Naive thymus-derived CD4-positive, alpha-beta T cell (primary cell): ENCODE measurements around the gene ZNRF3. TPM values are rescaled to one million over a fixed set of nuclear protein-coding genes. Genes with fewer than 3 reads are reported as not detected.

ENCODE experiments used
- ATAC-seq: fragments of 150-1000 bp; cut with Tn5 transposase; 2 replicates; pipeline ENCODE4 v1.10.0; 2021; ENCODE audit warnings: mild to moderate bottlenecking, moderate library complexity
- CTCF ChIA-PET: fragments of 350-600 bp; sonication (Branson Sonifier 250); formaldehyde crosslinking; loops from one replicate; lab custom pipeline; 2021; ENCODE audit warnings: antibody characterized with exemption; lab: Charles Lee
- POLR2A ChIA-PET: fragments of 350-600 bp; sonication (Branson Sonifier 250); formaldehyde crosslinking; loops from one replicate; lab custom pipeline; 2021; ENCODE audit warnings: antibody characterized with exemption, inconsistent platforms; lab: Charles Lee
- DNase-seq, 9 donors: peaks; one replicate each; pipeline versions ENCODE4 v3.0.0 to v3.0.0-alpha.2; 2020 to 2022; ENCODE audit warnings: mixed read lengths in 1 of 9
- H3K27ac ChIP-seq: one replicate; pipeline ENCODE4 v1.7.0; 2013; ENCODE audit warnings: mild to moderate bottlenecking, low read depth, low read length, moderate library complexity
- H3K27me3 ChIP-seq, 2 donors: one replicate each; pipeline ENCODE4 v1.7.0; 2013; ENCODE audit warnings: low read length in 2 of 2, mild to moderate bottlenecking in 2 of 2, moderate library complexity in 2 of 2; ENCODE audit not compliant: control insufficient read depth in 2 of 2, insufficient read depth in 2 of 2
- H3K36me3 ChIP-seq, 3 experiments: 1 replicate in 2 of 3; 2 replicates in 1 of 3; pipeline ENCODE4 v1.7.0; 2013; ENCODE audit warnings: low read length in 3 of 3, mild to moderate bottlenecking in 3 of 3, moderate library complexity in 1 of 3; ENCODE audit not compliant: insufficient read depth in 3 of 3, control insufficient read depth in 2 of 3
- H3K4me1 ChIP-seq, 2 donors: one replicate each; pipeline ENCODE4 v1.7.0; 2013; ENCODE audit warnings: low read length in 2 of 2, mild to moderate bottlenecking in 2 of 2, moderate library complexity in 1 of 2; ENCODE audit not compliant: control insufficient read depth in 2 of 2, insufficient read depth in 2 of 2
- H3K4me3 ChIP-seq: 2 replicates; pipeline ENCODE4 v1.7.0; 2013; ENCODE audit warnings: mild to moderate bottlenecking, low read length
- H3K9me3 ChIP-seq, 3 experiments: 1 replicate in 2 of 3; 2 replicates in 1 of 3; pipeline ENCODE4 v1.7.0; 2013; ENCODE audit warnings: low read length in 3 of 3; ENCODE audit not compliant: control insufficient read depth in 2 of 3
- H3K27ac Mint-ChIP-seq, 9 donors: one replicate each; pipeline ENCODE4 v1.8.0; 2020 to 2022; ENCODE audit warnings: mixed read lengths in 9 of 9, mild to moderate bottlenecking in 8 of 9, moderate library complexity in 5 of 9, inconsistent platforms in 2 of 9
- H3K27me3 Mint-ChIP-seq, 5 donors: one replicate each; pipeline ENCODE4 v1.8.0; 2021 to 2022; ENCODE audit warnings: mixed read lengths in 5 of 5, mild to moderate bottlenecking in 1 of 5
- H3K36me3 Mint-ChIP-seq, 5 donors: one replicate each; pipeline ENCODE4 v1.8.0; 2020 to 2022; ENCODE audit warnings: mixed read lengths in 5 of 5, mild to moderate bottlenecking in 3 of 5, inconsistent platforms in 1 of 5
- H3K4me1 Mint-ChIP-seq, 7 donors: one replicate each; pipeline ENCODE4 v1.8.0; 2020 to 2022; ENCODE audit warnings: mixed read lengths in 7 of 7, mild to moderate bottlenecking in 3 of 7, inconsistent platforms in 1 of 7
- H3K4me3 Mint-ChIP-seq, 10 donors: one replicate each; pipeline ENCODE4 v1.8.0; 2020 to 2022; ENCODE audit warnings: mild to moderate bottlenecking in 10 of 10, mixed read lengths in 10 of 10, moderate library complexity in 6 of 10, inconsistent platforms in 2 of 10
- H3K9me3 Mint-ChIP-seq, 11 donors: one replicate each; pipeline ENCODE4 v1.8.0; 2020 to 2022; ENCODE audit warnings: mixed read lengths in 11 of 11, mild to moderate bottlenecking in 4 of 11, inconsistent platforms in 1 of 11, moderate library complexity in 1 of 11
- intact Hi-C, 2 donors: fragments of 100-400 bp; cut with micrococcal nuclease; formaldehyde crosslinking; loops; one replicate each; pipeline ENCODE4 v1.15.1; 2023
- polyA plus RNA-seq, 2 donors: library from polyadenylated mRNA; unstranded; fragments of 300-500 nt; fragmentation: Illumina TruSeq; gene quantifications; one replicate each; pipeline ENCODE4 v1.2.3, GENCODE V29; 2021
- total RNA-seq, 6 experiments: library from RNA in 5 of 6; stranded (reverse) in 5 of 6; gene quantifications; 1 replicate in 5 of 6; 2 replicates in 1 of 6; pipeline ENCODE4 v1.2.3 and lab custom pipeline; 2021 to 2026

The ZNRF3 gene
- total and polyA plus RNA-seq, 7 experiments from 2014 or later, result 0.22 to 0.98 (median 0.63) TPM

DNA sequence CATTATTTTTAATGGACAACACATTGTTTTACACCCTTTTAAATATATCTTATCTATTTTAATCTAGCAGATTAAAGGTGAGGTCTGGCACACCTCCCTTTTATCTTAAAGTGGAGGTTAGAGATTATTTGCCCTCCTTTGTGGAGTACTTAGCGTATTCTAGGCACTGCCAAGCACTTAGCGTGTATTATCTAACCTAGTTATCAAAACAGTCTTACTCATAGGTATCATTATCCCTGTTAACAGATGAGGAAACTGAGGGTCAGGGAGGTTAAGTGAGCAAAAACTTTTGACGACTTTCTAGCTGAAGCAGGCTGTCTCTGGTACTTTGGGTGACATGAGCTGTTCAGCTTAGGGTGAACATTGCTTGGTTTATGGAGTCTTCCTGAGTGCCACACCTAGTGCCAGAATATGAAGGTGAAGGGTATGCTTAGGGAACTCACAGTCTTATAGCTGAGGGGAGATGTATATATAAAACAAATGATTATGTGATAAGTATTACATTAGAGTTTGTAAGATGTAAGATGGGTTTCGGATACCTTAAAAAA, 55.0 kb downstream of the ZNRF3 start:
- Mint-ChIP-seq H3K4me1 (no peaks in the 10 kb centered on the region), H3K4me3 (no peak overlapping the region), H3K9me3 (peaks cover 0 to 3% (median 0%) of the 10 kb centered on the region in 11 donors), H3K27ac (no peak overlapping the region), H3K36me3 (no peaks in the 10 kb centered on the region), H3K27me3 (peaks cover 48 to 84% (median 55%) of the 10 kb centered on the region in 5 donors)
- CTCF ChIA-PET, result no interaction called here
- ATAC-seq, result no peak
- H3K27me3 ChIP-seq, result no peaks in the 10 kb centered on the region
- DNase-seq, result no peak
- no peak overlapping the region for H3K4me3 ChIP-seq
- POLR2A ChIA-PET, result no interaction called here
- intact Hi-C loops, result no loop called here
- no peaks in the 10 kb centered on the region for H3K4me1 ChIP-seq
- H3K27ac ChIP-seq, result no peak overlapping the region
- H3K9me3 ChIP-seq, result no peaks in the 10 kb centered on the region
- H3K36me3 ChIP-seq, result no peaks in the 10 kb centered on the region

GRCh38 chr22:28939394-28939793, 56.0 kb downstream of the ZNRF3 start:
- no peaks in the 10 kb centered on the region for H3K4me1 Mint-ChIP-seq
- peaks cover 0 to 5% (median 0%) of the 10 kb centered on the region in 11 donors for H3K9me3 Mint-ChIP-seq
- no peak for DNase-seq
- Histone ChIP-seq H3K4me1 (no peaks in the 10 kb centered on the region), H3K27ac (no peak overlapping the region), H3K4me3 (no peak overlapping the region), H3K9me3 (no peaks in the 10 kb centered on the region), H3K27me3 (no peaks in the 10 kb centered on the region), H3K36me3 (no peaks in the 10 kb centered on the region)
- no peaks in the 10 kb centered on the region for H3K36me3 Mint-ChIP-seq
- ChIA-PET CTCF (no interaction called here), POLR2A (no interaction called here)
- H3K27me3 Mint-ChIP-seq, result peaks cover 48 to 85% (median 55%) of the 10 kb centered on the region in 5 donors
- no peak overlapping the region for H3K27ac Mint-ChIP-seq
- intact Hi-C loops, result no loop called here
- H3K4me3 Mint-ChIP-seq, result no peak overlapping the region
- no peak for ATAC-seq

DNA sequence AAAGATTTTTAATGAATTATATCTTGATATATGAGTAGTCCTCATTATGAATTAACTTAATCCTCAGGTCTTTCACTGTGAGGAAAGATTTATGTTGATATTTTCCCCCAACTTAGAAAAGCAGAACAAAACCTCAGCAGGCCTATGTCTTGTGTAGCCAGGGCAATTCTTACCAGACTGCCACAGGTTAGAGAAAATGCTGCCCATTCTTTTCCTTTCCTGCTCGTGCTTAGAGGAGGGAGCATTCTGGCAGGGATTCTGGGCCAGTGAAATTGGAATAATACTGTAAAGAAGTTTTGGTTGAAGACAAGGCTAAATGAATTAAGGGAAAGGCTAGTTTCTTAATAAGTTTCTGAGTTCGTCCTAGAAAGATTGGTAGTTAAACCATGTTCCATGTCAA, 56.6 kb downstream of the ZNRF3 start:
- no peak overlapping the region for H3K27ac Mint-ChIP-seq
- no peaks in the 10 kb centered on the region for H3K4me1 Mint-ChIP-seq
- intact Hi-C loops, result no loop called here
- Histone ChIP-seq H3K27me3 (no peaks in the 10 kb centered on the region), H3K9me3 (no peaks in the 10 kb centered on the region), H3K4me1 (no peaks in the 10 kb centered on the region), H3K4me3 (no peak overlapping the region), H3K27ac (no peak overlapping the region), H3K36me3 (no peaks in the 10 kb centered on the region)
- CTCF ChIA-PET, result no interaction called here
- H3K36me3 Mint-ChIP-seq, result peaks cover 0 to under 1% (median 0%) of the 10 kb centered on the region in 5 donors
- peaks cover 49 to 84% (median 53%) of the 10 kb centered on the region in 5 donors for H3K27me3 Mint-ChIP-seq
- POLR2A ChIA-PET, result no interaction called here
- no peak overlapping the region for H3K4me3 Mint-ChIP-seq
- ATAC-seq (no peak), DNase-seq (no peak)
- peaks cover 0 to 5% (median 0%) of the 10 kb centered on the region in 11 donors for H3K9me3 Mint-ChIP-seq

DNA sequence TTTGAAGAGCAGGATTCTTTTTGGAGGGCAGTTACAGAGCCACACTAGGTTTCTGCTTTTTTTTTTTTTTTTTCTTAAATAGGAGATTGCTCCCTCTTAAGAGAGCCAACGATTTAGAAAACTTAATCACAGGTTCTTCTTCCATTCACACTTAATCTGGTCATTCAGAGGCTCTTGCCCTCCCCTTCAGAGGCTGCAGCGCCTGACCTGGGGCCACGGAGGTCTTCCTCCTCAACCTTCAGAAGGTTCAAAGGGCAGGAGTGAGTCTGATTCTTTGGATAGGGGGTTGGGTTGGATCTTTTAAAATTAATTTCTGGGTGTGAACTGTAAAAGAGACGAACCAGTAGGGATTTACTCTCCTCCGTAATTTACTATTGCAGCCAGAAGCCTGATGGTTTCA, 57.1 kb downstream of the ZNRF3 start:
- intact Hi-C loops, result no loop called here
- no peaks in the 10 kb centered on the region for H3K4me1 Mint-ChIP-seq

GRCh38 chr22:28942333-28942732, 59.0 kb downstream of the ZNRF3 start:
- Histone ChIP-seq H3K27me3 (no peaks in the 10 kb centered on the region), H3K36me3 (no peaks in the 10 kb centered on the region), H3K27ac (no peak overlapping the region), H3K4me1 (no peaks in the 10 kb centered on the region), H3K9me3 (peaks cover 0 to 14% (median 9%) of the 10 kb centered on the region in 3 experiments), H3K4me3 (no peak overlapping the region)
- H3K27me3 Mint-ChIP-seq, result peaks cover 52 to 83% (median 57%) of the 10 kb centered on the region in 5 donors
- ATAC-seq (no peak), DNase-seq (no peak)
- CTCF ChIA-PET, result no interaction called here
- peaks cover 9 to 20% (median 15%) of the 10 kb centered on the region in 5 donors for H3K36me3 Mint-ChIP-seq
- intact Hi-C loops, result no loop called here
- POLR2A ChIA-PET, result no interaction called here
- H3K9me3 Mint-ChIP-seq, result peaks cover 6 to 23% (median 14%) of the 10 kb centered on the region in 11 donors
- H3K4me1 Mint-ChIP-seq, result no peaks in the 10 kb centered on the region
- H3K27ac Mint-ChIP-seq, result no peak overlapping the region
- no peak overlapping the region for H3K4me3 Mint-ChIP-seq

More for the DNA sequence above, 57.1 kb downstream of the ZNRF3 start:
- H3K27me3 Mint-ChIP-seq, result peaks cover 48 to 82% (median 52%) of the 10 kb centered on the region in 5 donors
- H3K27ac Mint-ChIP-seq, result no peak overlapping the region
- Histone ChIP-seq H3K9me3 (no peaks in the 10 kb centered on the region), H3K4me3 (no peak overlapping the region), H3K27ac (no peak overlapping the region), H3K27me3 (no peaks in the 10 kb centered on the region), H3K36me3 (no peaks in the 10 kb centered on the region), H3K4me1 (no peaks in the 10 kb centered on the region)
- CTCF ChIA-PET, result no interaction called here
- ATAC-seq, result no peak
- H3K9me3 Mint-ChIP-seq, result peaks cover 0 to 6% (median 2%) of the 10 kb centered on the region in 11 donors
- no peak overlapping the region for H3K4me3 Mint-ChIP-seq
- H3K36me3 Mint-ChIP-seq, result peaks cover 0 to 4% (median 0%) of the 10 kb centered on the region in 5 donors
- no peak for DNase-seq
- POLR2A ChIA-PET, result no interaction called here

DNA sequence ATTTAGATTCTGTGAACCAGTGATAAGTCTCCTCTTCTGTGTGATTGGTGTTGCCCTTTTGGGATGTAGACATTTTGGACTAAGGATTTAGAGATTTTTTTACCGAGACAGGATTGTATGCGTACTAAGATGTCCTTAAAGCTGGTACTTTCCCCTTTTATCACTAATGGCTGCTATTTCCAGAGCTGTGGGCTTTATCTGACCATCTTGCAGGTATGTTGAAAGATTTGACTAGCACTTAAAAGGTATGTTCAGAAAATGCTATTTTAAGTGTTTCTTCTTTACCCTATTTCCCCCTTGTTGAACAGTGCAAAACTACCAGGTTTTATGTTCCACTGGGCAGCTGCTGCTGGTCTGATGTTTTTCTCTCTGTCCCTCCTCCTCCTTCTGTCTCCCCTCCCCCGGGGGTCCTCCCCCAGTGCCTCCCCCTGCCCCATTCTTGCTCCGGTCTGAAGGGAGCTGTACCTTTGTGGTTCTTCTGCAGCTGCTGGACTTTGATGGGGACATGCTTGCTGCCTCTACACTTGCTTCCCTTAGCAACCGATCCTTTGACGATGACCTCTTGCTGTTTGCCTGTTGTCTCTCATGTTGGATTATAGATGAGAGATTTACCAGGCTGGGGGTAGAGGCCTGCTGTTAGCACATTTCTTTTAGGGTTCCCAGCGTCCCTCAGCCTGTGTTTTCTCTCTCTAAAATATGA, 59.6 kb downstream of the ZNRF3 start:
- DNase-seq, result no peak
- no peaks in the 10 kb centered on the region for H3K4me1 Mint-ChIP-seq
- Histone ChIP-seq H3K27ac (no peak overlapping the region), H3K4me1 (no peaks in the 10 kb centered on the region), H3K36me3 (no peaks in the 10 kb centered on the region), H3K4me3 (no peak overlapping the region), H3K9me3 (peaks cover 0 to 19% (median 9%) of the 10 kb centered on the region in 3 experiments), H3K27me3 (no peaks in the 10 kb centered on the region)
- no peak overlapping the region for H3K4me3 Mint-ChIP-seq
- peaks cover 51 to 80% (median 55%) of the 10 kb centered on the region in 5 donors for H3K27me3 Mint-ChIP-seq
- peaks cover 7 to 27% (median 18%) of the 10 kb centered on the region in 11 donors for H3K9me3 Mint-ChIP-seq
- ChIA-PET CTCF (no interaction called here), POLR2A (interaction anchor here (0.7 kb wide), 1 partner anchor 9 kb away, joined by 3 read pairs; no protein-coding TSS in a partner anchor)
- peaks cover 12 to 22% (median 15%) of the 10 kb centered on the region in 5 donors for H3K36me3 Mint-ChIP-seq
- no peak overlapping the region for H3K27ac Mint-ChIP-seq
- intact Hi-C loops, result no loop called here
- ATAC-seq, result no peak
